ENCODE measurements around the gene PTGIS.

PTGIS gene

DNA sequence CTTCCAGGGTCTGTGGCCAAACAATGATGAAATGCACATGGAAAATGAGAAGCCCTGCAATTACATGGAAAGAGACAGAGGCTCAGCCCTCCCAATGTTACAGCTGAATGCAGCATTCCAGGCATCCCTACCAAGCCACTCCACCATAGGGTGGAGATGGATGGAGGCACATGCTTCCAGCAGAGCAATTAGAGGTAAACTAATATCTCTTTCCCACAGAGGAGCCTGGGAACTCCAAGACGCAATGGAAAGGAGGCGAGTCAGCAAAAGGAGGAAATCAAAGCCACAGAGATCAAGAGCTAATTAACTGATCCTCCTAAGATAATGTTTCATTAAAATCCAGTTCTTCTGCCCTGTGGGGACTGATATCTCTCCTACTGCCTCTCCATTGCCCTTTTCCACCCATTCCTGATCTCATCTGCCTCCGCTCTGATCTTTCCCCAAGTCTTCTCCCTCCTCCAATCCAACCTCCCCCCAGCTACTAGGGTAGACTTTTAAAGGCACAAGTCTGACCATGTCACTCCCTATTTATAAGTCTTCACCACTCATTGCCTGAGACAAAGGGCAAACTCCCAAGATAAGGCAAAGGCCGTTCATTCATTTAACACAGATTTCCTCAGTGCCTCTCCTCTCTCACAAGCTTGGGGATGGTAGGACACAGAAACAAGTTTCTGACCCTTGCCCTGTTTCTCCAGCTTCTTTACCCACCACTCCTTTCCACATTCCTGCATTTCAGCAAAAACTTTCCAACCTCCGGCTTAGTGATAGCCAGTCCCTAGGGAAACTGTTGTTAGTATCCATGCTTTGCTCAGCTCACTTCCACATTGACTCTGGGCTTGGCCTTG, 71.2 kb downstream of the PTGIS start:
- no peak for DNase-seq (ENCODE audit: low spot score)

GRCh38 chr20:49496043-49496442, 71.9 kb downstream of the PTGIS start:
- DNase-seq (ENCODE audit: low spot score): no peak

GRCh38 chr20:49490689-49491088, 77.2 kb downstream of the PTGIS start:
- no peak for DNase-seq (ENCODE audit: low spot score)

DNA sequence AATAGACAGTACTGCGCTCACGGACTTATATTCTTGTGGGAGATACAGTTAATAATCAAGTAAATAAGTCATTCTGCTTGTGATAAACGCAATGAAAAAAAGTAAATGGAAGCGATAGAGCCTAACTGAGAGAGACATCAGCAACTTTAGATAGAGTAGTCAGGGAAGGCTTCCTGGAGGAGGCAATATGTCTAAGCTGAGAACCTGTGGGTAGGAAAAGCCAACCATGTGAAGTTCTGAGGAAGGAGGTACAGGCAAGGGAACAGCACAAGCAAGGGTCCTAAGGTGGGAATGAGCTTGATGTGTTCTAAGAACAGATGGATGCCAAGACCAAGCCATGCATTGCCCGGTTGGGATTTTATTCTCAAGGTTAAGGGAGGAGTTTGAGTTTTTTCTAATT, 78.2 kb downstream of the PTGIS start:
- DNase-seq (ENCODE audit: low spot score): no peak

- DNase-seq (ENCODE audit: low spot score): no peak
These were observed 81.9 kb downstream of the PTGIS start for GRCh38 chr20:49486064-49486463.

DNA sequence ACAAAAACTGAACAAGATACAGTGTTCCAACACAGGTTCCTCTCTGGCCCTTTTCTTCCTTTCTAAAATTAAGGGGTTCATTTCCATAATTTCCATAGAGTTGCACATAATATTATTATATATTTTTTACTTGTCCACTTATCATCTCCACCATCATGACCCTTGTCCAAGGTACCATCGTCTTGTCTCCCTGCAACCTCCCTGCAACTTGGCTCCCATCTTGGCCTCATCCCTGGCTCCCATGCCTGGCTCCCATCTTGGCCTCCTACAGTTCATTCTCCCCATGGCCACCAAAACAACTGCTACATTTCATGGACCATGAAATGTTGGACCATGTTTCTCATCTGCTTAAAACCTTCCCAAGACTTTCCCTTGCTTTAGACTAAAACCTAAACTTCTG, 82.4 kb downstream of the PTGIS start:
- DNase-seq (ENCODE audit: low spot score): no peak

GRCh38 chr20:49484180-49485140, 83.5 kb downstream of the PTGIS start:
- DNase-seq (ENCODE audit: low spot score): peak; percentile 87

DNA sequence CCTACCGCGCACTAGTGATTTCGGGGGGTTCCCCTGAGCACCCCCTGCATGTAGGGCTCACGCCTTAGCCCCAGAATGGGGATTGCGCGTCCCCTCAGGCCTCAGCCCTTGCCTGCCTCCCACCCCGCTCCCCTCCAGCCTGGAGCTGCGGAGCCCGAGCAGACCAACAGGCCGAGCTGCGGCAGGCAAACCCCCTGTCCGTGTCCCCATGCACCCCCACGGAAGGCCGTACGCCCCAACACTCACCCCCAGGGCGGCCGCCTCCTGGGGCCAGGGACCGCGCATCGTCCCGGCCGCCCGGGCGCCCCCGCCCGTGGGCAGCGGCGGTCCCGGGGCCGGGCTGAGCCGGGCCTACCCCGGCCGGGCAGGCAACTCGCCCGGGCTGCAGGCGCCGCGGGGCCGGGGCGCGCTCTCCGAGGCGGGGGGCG, 84.2 kb downstream of the PTGIS start:
- no peak for DNase-seq (ENCODE audit: low spot score)

DNA sequence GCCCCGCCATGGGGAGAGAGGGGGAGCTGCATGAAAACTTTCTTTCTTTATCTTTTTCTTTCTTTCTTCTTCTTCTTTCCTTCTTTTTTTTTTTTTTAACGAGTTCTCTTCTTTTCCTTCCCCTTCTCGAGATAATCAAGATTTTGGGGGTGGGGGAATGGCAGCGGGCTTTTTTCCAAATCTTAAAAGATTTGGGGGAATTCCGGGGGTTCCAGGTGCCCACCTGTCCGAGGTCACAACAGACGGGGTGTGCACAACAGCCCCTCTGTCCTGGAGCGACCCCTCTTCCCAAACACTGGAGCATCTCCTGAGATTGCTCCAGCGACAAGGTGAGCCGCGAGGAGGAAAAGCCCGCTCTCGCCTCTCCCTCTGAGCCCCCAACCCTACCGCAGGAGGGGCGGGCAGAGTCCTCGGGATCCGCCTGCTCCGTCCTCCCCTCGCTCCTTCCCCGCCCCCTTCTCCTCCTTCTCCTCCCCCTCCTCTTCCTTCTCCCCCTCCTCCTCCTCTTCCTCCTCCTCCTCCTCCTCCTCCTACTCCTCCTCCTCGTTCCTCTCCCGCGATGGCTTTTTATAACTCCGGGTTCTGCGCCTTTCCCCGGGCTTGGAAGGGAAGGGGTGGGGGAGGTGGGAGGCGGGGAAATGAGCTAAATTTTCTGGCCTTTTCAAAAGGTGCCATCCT, 84.8 kb downstream of the PTGIS start:
- no peak for DNase-seq (ENCODE audit: low spot score)

- DNase-seq (ENCODE audit: low spot score): peak; percentile 89
These were observed 85.3 kb downstream of the PTGIS start, which contains the start of gene KCNB1 for GRCh38 chr20:49482621-49483017. Gene KCNB1 (minus strand): TSS chr20:49482668. CDS start chr20:49482480, 188 bp downstream.

- no peak for DNase-seq (ENCODE audit: low spot score)
These were observed 85.8 kb downstream of the PTGIS start for GRCh38 chr20:49482173-49482572.

- no peak for DNase-seq (ENCODE audit: low spot score)
These were observed 86.8 kb downstream of the PTGIS start for GRCh38 chr20:49481116-49481515.

GRCh38 chr20:49480236-49480635, 87.7 kb downstream of the PTGIS start:
- DNase-seq (ENCODE audit: low spot score): no peak

- peak; percentile 78 for DNase-seq (ENCODE audit: low spot score)
These were observed 88.2 kb downstream of the PTGIS start for GRCh38 chr20:49479785-49480184.

DNA sequence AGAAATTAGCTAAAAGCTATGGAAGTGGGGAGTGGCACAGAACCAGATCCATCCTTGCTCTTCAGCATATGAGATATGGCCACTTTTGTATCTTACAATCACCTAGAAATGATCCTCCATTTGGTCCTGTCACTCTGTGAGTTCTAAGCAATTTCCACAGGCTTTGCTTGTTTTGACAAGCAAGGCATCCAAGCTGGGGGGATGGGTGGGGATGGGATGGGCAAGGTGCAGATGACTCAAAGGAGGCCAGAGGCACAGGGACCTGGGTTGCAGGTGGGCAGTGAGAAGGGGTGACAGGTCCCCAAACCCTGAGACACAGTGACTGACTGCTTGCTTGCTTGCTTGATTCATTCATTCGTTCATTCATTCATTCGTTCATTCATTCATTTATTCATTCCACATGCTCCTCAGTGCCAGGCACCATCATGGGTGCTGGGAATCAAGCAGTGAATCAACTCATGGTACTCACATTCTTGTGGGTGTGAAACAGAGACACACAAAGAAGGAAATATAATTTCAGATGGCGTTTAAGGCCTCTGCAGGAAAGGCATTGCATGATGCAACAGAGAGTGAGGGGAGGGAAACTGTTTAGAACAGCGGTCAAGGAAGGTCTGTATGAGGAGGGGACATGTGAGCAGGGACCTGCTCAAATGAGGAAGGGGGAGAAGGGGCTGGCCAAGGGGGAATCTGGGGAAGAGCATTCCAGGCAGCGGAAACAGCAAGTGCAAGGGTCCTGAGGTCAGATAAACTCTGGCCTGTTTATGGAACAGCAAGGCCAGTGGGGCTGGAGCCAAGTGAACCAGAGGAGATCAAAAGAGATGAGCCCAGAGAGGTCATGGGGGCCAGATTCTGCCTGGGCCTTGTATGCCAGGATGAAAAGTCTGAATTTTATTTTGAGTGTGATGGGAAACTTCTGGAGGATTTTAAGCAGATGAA, 88.9 kb downstream of the PTGIS start:
- DNase-seq (ENCODE audit: low spot score): no peak

- peak; percentile 69 for DNase-seq (ENCODE audit: low spot score)
These were observed 89.7 kb downstream of the PTGIS start for GRCh38 chr20:49478266-49478665.

DNA sequence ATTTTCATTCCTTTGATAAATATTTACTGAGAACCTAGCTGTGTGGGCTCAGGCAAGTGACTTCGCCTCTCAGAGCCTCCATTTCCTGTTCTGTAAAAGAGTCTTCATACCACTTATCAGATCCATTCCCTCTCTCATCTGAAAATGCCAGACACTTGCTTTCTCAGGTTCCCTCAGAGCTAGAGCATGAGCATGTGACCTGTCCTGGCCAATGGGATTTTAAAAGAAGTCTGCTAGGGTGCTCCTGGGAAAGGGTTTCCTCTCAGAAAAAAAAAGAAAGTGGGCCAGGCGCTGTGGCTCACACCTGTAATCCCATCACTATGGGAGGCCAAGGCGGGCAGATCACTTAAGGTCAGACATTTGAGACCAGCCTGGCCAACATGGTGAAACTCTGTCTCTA, 90.7 kb downstream of the PTGIS start:
- no peak for DNase-seq (ENCODE audit: low spot score)

- no peak for DNase-seq (ENCODE audit: low spot score)
These were observed 92.0 kb downstream of the PTGIS start for GRCh38 chr20:49476016-49476355.

DNA sequence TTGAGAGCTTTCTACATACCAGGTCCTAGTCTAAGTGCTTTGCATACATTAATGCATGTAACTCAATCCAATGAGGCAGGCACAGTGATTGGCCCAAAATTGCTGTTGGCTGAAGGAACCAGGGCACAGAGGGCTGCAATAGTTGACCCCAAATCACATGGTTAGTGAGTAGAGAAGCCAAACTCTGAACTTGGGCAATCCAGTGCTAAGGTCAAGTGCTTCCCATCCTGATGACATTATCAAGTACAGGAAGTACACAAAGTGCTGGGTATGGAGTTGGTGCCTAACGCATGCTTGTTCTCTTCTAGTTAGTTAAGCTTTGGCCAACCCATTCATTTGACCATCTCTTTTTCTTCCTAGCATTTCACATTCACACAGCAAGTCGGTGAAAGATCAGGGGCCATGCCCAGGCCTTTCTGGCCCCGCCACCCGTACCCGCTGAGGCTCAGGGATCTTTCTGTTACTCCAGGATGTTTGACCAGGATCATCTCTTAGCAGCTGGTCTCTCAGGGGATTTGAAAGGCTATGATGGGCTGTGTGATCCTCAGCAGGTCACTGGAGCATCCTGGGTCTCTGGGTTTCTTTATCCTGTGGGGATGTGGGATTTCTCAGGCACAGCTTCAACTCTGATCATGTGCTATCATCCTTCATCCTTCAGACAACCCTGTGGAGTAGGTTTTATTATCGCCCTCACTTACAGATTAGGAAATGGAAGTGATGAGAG, 92.5 kb downstream of the PTGIS start:
- DNase-seq (ENCODE audit: low spot score): no peak

DNA sequence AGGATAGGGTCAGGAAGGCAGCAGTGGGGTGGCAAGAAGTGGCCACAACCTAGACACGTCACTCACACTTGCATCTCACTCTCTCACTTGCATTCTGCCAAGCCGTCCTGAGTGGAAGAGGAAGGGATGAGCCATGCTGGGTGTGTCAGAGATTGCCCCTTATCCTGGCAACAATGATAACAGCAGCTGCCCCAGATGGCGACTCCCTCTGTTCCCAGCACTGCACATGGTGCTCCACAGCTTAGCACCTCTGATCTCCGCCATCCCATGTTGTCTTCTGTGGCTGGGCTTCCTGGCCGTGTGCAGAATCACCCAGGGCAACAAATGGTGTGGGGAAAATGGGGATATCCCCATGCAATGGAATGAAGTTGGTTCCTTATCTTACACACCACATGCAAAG, 96.5 kb downstream of the PTGIS start:
- no peak for DNase-seq (ENCODE audit: low spot score)

DNA sequence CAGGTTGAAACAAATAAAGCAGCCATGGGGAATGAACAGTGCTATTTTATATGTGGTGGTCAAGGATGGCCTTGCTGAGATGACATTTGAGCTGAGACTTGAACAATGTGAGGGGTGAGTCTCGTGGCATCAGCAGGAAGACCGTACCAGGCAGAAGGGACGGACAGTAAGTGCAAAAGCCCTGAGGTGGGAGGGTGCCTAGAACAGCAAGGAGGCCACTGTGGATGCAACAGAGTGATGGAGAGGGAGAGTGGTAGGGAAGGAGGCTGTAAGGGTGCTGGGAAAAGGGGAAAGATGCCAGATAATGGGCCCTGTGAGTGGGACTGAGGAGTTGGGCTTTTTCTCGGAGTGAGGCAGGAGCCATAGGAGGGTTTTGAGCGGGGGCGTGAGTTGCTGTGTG, 97.0 kb downstream of the PTGIS start:
- no peak for DNase-seq (ENCODE audit: low spot score)
